Stimulated activated CD8-positive, alpha-beta memory T cell treated with anti-CD3 and anti-CD28 coated beads, Interleukin-7, amount 100 ng/mL, for 4 hours (primary cell): ENCODE data around the gene PRAMEF8.
"Not testable (repeated sequence)": the region's sequence is repeated elsewhere in the genome, so short reads cannot be mapped to it uniquely, and the experiment has no call there.

Experiments
- DNase-seq, 2 donors: peaks; one replicate each; pipeline ENCODE4 v3.0.0-alpha.2; 2020; ENCODE audit warnings: low read depth in 2 of 2

PRAMEF8 gene

DNA sequence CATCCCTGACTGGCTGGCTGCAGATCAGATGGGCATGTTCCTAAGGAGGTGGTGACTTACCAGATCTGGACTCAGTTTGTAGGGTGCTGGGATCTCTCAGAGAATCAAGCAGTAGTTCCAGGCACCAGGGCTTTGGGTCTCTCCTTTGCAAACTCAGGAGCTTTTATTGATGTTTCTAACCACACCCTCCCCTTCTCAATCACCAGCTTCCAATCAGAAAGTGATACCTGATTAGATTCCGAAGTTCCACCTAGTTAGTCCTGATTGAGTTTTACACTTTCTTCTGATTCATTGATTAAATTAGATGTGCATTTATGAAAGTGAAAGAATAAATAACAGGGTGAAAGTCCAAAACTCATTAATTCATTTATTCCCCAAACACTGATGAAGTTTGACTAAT, at the start of gene PRAMEF8:
PRAMEF8 (minus strand) TSS at position 101 of the 400 bp plus-strand sequence. CDS start 1,046 bp downstream, outside the sequence.
- not testable (repeated sequence) for DNase-seq

DNA sequence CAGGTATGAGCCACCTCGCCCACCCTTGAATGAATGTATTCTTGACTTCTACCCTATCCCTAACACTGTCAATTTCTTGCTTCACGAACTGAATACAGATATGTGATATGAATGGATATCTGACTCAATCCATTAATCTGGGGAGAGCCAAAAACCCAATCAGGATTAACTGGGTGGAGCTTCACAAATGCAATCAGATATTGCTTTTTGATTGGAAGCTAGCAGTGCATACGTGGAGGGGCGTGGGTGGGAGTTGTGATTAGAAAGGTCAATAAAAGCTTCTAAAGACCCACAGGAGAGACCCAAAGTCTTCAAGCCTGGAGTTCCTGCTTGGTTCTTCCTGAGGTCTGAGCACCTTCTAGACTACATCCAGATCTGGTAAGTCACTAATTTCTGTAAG, 30.3 kb upstream of the PRAMEF8 start, which contains the start of gene PRAMEF15:
PRAMEF15 (plus strand) TSS at position 301 of the 400 bp plus-strand sequence. CDS start 2,827 bp downstream, outside the sequence.
- not testable (repeated sequence) for DNase-seq

DNA sequence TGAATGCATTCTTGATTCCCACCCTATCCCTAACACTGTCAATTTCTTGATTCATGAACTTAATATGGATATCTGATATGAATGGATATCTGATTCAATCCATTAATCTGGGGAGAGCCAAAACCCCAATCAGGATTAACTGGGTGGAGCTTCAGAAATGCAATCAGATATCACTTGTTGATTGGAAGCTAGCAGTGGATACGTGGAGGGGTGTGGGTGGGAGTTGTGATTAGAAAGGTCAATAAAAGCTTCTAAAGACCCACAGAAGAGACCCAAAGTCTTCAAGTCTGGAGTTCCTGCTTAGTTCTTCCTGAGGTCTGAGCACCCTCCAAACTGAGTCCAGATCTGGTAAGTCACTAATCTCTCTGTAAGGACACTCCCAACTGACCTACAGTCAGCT, 18.3 kb upstream of the PRAMEF8 start, which contains the start of gene PRAMEF33:
PRAMEF33 (plus strand) TSS at position 301 of the 400 bp plus-strand sequence. CDS start 2,416 bp downstream, outside the sequence.
- not testable (repeated sequence) for DNase-seq

DNA sequence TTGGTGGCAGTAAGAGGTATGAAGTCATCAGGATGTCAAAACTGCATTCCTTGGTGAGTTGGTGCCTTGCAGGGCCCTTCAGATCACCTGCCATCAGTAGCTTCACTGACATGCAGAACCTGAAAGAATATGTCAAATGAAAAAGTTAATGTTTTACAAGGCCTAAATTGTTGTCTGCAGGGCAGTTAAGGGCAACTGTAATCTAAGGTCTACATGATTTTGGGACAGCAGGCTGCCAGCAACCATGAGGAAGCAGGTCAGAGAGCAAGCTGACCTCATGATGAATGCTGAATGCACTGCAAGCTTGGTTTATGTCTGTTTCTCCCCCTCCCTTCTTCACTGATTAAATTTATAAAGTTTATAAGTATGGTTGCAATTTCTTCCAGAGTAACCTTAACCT, 17.3 kb upstream of the PRAMEF8 start:
- not testable (repeated sequence) for DNase-seq

DNA sequence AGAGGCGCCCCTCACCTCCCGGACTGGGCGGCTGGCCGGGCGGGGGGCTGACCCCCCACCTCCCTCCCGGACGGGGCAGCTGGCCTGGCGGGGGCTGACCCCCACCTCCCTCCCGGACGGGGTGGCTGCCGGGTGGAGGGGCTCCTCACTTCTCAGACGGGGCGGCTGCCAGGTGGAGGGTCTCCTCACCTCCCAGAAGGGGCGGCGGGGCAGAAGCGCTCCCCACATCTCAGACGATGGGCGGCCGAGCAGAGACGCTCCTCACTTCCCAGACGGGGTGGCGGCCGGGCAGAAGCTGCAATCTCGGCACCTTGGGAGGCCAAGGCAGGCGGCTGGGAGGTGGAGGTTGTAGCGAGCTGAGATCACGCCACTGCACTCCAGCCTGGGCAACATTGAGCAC, 13.8 kb upstream of the PRAMEF8 start:
- DNase-seq: not testable (repeated sequence)

DNA sequence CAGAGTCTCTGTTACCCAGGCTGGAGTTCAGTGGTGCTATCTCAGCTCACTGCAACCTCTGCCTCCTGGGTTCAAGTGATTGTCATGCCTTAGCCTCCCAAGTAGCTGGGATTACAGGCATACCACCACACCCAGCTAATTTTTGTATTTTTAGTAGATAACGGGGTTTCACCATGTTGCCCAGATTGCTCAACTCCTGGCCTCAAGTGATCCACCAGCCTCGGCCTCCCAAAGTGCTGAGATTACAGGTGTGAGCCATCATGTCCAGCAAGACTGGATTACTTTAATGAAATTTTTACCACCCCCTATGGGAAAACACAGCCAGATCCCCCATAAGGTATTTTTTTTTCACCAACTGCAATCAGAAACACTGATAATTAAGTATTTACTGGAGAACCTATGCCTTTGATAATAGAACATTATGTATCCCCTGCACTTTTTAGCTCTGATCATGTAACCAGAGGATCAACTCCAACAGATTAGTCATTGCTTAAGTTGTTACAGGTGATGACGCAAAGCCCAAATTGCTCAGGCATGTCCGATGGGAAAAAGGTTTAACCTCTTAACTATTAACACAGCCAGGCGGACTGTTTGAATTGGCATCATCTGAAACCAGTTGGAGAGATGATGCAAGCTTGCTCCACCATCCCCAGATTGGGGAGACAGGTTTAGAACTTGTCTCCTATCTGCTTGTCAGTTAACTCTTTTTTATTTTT, 12.4 kb upstream of the PRAMEF8 start:
- DNase-seq: not testable (repeated sequence)

DNA sequence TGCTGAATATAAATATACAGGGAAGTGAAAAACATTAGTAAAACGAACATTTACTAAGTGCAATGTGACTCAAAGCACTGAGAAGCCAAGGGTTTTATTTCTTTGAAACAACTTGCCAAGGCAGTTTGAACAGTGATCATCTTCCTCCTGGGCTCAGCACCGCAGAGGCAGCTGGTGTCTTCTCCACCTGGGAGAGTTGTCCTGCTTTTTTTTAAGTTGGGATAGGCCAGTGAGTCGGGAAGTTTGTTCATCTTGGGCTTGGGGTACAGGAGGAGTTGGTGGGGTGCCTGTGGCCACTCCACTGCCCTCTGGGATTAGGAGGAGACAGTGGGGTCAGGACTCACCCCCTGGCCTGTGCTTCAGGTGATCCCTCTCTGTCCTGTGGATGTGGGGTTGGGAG, 4.1 kb upstream of the PRAMEF8 start:
- not testable (repeated sequence) for DNase-seq

DNA sequence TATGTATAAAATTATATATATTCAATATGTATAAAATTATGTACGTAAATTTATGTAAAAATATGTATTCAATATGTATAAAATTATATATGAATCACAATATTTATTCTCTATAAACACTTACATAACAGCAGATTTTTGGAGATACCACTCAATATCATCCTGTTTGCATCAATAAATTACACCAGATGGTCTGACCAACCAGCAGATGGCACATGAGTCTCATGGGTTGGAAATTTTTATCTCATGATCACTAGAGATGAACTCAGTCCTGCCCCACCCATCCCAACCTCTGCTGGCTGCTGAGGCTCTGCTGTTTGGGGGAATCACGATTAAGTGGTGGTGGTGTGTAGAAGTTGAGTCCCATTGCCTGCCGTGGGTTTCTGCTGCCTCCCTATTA, 5.3 kb downstream of the PRAMEF8 start:
- DNase-seq: not testable (repeated sequence)

DNA sequence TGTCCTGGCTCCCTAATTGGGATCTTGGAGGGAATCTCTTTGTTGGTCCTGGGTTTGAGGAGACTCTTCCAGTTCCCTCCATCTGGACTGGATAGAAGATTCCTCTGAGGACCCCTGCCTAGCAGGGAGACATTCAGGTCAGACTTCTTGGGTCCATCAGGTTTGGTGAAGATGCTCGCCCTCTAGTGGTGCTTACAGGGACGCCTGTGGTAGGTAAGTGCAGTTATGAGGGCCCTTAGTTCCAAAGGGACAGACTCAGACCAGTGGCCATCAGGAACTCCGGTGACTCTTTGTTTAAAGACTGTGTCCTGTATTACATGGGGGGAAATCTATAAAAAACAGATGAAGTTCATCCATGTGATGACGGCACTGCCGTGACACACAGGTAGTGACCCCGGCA, 7.9 kb downstream of the PRAMEF8 start:
- DNase-seq: not testable (repeated sequence)

DNA sequence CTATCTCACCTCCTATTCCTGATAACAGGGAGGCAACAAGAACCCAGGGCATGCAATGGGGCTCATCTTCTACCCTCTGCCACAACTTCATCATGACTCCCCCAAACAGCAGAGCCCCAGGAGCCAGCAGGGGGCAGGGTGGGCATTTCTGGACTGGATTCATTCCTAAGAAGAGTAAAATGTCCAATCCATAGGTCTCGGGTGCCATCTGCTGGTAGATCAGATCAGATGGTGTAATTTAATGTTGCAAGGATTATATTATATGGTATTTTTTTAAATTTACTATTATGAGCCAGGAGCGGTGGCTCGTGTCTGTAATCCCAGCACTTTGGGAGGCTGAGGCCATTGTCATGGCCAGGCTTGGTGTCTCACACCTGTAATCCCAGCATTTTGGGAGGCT, 19.8 kb downstream of the PRAMEF8 start:
- DNase-seq: not testable (repeated sequence)

DNA sequence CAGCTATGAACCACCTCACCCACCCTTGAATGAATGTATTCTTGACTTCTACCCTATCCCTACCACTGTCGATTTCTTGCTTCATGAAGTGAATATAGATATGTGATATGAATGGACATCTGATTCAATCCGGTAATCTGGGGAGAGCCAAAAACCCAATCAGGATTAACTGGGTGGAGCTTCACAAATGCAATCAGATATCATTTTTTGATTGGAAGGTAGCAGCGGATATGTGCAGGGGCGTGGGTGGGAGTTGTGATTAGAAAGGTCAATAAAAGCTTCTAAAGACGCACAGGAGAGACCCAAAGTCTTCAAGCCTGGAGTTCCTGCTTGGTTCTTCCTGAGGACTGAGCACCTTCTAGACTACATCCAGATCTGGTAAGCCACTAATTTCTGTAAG, 31.0 kb downstream of the PRAMEF8 start, which contains the start of gene PRAMEF5:
PRAMEF5 (plus strand) TSS at position 301 of the 400 bp plus-strand sequence. CDS start 5,071 bp downstream, outside the sequence.
- not testable (repeated sequence) for DNase-seq

DNA sequence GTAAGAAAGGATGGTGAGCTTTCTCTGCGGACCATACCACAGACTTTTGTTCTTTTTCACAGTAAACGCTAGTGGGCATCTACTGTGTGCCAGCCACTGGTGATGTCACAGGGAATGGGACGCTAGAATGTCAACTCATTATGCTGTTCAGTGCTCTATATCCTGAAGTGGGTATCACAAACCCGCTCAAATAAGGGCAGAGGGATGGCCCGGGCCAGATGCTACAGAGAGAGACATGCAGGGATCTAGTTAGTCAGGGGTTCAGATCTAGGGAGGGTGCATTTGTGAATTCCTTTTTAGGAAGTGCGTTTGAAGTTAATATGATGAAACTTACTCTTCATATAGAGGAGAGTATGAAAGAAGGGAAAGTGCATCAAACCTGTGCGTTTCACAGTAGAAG, 37.8 kb downstream of the PRAMEF8 start:
- not testable (repeated sequence) for DNase-seq

DNA sequence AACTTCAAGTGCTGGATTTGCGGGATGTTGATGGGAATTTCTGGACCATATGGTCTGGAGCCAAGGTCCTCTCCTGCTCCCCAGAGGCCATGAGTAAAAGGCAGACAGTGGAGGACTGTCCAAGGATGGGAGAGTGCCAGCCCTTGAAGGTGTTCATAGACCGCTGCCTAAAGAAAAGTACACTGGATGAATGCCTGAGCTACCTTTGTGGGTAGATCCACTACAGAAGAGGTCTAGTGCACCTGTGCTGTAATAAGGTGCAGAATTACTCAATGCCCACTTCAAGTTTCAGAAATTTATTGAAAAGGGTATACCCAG, 38.4 kb downstream of the PRAMEF8 start:
- not testable (repeated sequence) for DNase-seq

DNA sequence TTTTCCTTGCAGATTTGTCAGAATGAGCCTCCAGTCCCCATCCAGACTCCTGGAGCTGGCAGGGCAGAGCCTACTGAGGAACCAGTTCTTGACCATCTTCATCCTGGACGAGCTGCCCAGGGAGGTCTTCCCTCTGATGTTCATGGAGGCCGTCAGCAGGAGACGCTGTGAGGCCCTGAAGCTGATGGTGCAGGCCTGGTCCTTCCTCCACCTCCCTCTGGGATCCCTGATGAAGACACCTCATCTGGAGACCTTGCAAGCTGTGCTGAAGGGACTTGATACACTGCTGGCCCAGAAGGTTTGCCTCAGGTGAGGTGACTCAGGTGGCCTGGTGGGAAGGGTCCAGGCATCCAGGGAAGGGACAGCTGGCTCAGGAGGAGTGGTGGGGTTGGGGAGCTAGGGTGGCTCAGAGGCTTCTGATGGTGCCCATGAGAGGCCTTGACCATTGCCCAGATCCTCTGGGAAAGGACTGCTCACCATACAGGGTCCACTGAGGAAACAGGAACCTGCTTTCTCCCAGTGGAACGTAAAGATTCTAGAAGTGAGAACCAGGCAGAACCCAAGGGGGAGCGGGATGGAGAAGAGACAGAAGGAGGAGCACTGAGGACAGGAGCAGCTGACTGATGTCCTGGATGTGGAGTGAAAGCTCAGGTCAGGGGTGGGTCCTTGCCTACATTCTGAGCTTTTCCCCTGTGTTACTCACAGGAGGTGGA, 38.9 kb downstream of the PRAMEF8 start:
- DNase-seq: not testable (repeated sequence)

DNA sequence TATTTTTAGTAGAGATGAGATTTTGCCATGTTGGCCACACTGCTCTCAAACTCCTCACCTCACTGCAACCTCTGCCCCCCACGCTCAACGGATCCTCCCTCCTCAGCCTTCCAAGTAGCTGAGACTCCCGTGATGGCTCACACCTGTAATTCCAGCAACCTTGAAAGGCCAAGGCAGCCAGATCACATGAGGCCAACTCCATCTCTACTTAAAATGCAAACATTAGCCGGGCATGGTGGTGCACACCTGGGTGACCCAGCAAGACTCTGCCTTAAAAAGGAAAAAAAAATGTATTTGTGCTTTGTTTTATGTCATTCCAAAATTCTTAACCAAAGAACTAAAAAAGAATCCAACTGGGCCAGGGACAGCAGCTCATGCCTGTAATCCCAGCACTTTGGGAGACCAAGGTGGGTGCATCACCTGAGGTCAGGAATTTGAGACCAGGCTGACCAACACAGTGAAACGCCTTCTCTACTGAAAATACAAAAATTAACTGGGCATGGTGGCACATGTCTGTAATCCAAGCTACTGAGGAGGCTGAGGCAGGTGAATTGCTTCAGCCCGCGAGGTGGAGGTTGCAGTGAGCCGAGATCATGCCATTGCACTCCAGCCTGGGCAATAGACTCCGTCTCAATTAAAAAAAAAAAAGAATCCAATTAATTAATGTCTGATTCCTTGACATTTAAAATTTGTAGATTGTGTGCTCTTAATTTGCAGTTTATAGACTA, 41.2 kb downstream of the PRAMEF8 start:
- DNase-seq: not testable (repeated sequence)

DNA sequence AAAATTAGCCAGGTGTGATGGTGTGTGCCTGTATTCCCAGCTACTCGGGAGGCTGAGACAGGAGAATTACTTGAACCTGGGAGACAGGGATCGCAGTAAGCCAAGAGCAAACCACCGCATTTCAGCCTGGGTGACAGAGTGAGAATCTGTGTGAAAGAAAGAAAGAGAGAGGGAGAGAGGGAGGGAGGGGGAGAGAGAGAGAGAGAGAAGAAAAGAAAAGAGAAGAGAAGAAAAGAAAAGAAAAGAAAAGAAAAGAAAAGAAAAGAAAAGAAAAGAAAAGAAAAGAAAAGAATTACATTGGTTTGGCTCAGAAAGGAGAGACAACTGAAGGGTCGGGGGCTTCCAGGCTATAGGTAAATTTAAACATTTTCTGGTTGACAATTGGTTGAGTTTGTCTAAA, 45.3 kb downstream of the PRAMEF8 start:
- DNase-seq: not testable (repeated sequence)

DNA sequence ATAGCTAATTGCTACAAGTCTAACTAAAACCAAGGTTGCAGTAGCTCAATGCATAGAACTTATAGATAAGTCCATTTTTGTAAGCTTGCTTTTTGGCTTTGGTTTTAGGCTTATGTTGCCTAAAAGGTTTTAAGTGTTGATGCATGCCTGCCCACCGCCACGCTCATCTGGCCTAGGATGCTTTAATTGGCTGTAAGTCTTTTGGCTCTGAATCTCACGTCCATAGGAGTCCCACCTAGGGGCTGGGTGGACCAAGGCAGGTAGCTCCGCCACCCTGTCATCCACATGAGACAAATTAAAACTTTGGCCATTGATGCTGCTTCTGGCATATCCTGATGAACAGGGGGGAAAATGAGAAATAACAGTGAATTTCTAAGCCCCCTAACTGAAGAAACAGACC, 47.4 kb downstream of the PRAMEF8 start:
- not testable (repeated sequence) for DNase-seq

DNA sequence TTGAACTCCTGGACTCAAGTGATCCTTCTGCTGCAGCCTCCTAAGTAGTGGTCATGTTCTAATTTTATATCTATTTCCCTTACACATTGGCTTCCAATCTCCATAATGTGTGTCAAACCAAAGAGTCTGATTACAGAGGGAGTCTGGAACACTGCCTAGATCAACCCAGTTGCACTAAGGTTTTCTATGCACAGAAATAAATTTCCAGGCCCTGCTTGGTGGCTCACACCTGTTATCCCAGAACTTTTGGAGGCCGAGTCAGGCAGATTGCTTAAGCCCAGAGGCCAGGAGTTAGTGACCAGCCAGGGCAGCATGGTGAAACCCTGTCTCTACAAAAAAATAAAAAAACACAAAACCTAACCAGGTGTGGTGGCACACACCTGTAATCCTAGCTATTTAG, 50.9 kb downstream of the PRAMEF8 start:
- DNase-seq: not testable (repeated sequence)

DNA sequence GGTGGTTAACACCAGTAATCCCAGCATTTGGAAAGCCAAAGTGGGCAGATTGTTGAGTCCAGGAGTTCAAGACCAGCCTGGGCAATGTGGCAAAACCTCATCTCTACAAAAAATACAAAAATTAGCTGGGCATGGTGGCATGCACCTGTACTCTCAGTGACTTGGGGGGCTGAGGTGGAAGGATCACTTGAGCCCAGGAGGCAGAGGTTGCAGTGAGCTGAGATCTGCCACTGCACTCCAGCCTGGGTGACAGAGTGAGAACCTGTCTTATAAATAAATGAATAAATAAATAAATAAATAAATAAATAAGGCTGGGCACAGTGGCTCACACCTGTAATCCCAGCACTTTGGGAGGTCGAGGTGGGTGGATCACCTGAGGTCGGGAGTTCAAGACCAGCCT, 52.9 kb downstream of the PRAMEF8 start:
- DNase-seq: not testable (repeated sequence)
